ENCODE data around the gene PIN1.
"Not testable (repeated sequence)": the region's sequence is repeated elsewhere in the genome, so short reads cannot be mapped to it uniquely, and the experiment has no call there.

Gene PIN1

GRCh38 chr19:9818734-9819595, 16.2 kb upstream of the PIN1 start, which contains the start of gene FBXL12:
Gene FBXL12 (minus strand): TSS chr19:9819079. CDS start chr19:9818813, 266 bp downstream.
- peak; percentile 93 for DNase-seq

- DNase-seq, result no peak
Observed at GRCh38 chr19:9819596-9819909, 15.6 kb upstream of the PIN1 start.

- not testable (repeated sequence) for DNase-seq
Observed at GRCh38 chr19:9820034-9820433, 15.1 kb upstream of the PIN1 start.

GRCh38 chr19:9823816-9824215, 11.3 kb upstream of the PIN1 start:
- no peak for DNase-seq

- peak; percentile 45 for DNase-seq
Observed at GRCh38 chr19:9827289-9828238, 7.6 kb upstream of the PIN1 start, which contains the start of gene UBL5. Gene UBL5 (plus strand): TSS chr19:9827918. CDS start chr19:9828338, 420 bp downstream.

GRCh38 chr19:9828551-9829063, 6.5 kb upstream of the PIN1 start:
- DNase-seq, result no peak

- DNase-seq, result no peak
Observed at GRCh38 chr19:9834307-9834725, 802 bp upstream of the PIN1 start.

GRCh38 chr19:9835507-9835949, 410 bp downstream of the PIN1 start:
- no peak for DNase-seq

GRCh38 chr19:9836021-9836420, 903 bp downstream of the PIN1 start:
- DNase-seq, result no peak

- DNase-seq, result no peak
Observed at GRCh38 chr19:9838324-9838723, 3.2 kb downstream of the PIN1 start.

- DNase-seq, result no peak
Observed at GRCh38 chr19:9839415-9839814, 4.3 kb downstream of the PIN1 start.

GRCh38 chr19:9842834-9843625, 7.9 kb downstream of the PIN1 start:
- no peak for DNase-seq

- DNase-seq, result not testable (repeated sequence)
Observed at GRCh38 chr19:9843626-9844273, 8.6 kb downstream of the PIN1 start.

GRCh38 chr19:9847087-9847671, 12.1 kb downstream of the PIN1 start:
- DNase-seq, result peak; percentile 11

GRCh38 chr19:9848060-9848459, 12.9 kb downstream of the PIN1 start:
- peak; percentile 14 for DNase-seq

GRCh38 chr19:9848762-9849161, 13.6 kb downstream of the PIN1 start:
- peak; percentile 53 for DNase-seq

GRCh38 chr19:9849791-9850190, 14.7 kb downstream of the PIN1 start:
- DNase-seq, result peak; percentile 13

- DNase-seq, result peak; percentile 85
Observed at GRCh38 chr19:9850235-9850959, 15.3 kb downstream of the PIN1 start.

GRCh38 chr19:9854282-9854846, 19.2 kb downstream of the PIN1 start:
- no peak for DNase-seq

GRCh38 chr19:9856609-9857008, 21.5 kb downstream of the PIN1 start:
- DNase-seq, result no peak

Data from NCI-H1694 treated with DMSO at 0.1 percent for 48 hours (cell line).